CD4-positive, alpha-beta memory T cell (primary cell): ENCODE measurements around the gene FGF1. TPM values are rescaled to one million over a fixed set of nuclear protein-coding genes. Genes with fewer than 3 reads are reported as not detected.
A peak's percentile ranks its signal among the peaks of the same experiment; 100 is the strongest.

ENCODE experiments used
- CTCF ChIA-PET: fragments of 350-600 bp; sonication (Branson Sonifier 250); formaldehyde crosslinking; loops from one replicate; lab custom pipeline; 2021; ENCODE audit warnings: inconsistent platforms; ENCODE audit not compliant: partially characterized antibody; lab: Charles Lee
- POLR2A ChIA-PET: fragments of 350-600 bp; sonication (Branson Sonifier 250); formaldehyde crosslinking; loops from one replicate; lab custom pipeline; 2021; ENCODE audit not compliant: partially characterized antibody; lab: Charles Lee
- DNase-seq, 5 donors: peaks; one replicate each; pipeline versions ENCODE4 v3.0.0 to v3.0.0-alpha.2; 2020 to 2022; ENCODE audit warnings: mixed read lengths in 1 of 5
- H3K27ac ChIP-seq: one replicate; pipeline ENCODE4 v1.7.0; 2013; ENCODE audit warnings: low read depth, low read length
- H3K27me3 ChIP-seq: 2 replicates; pipeline ENCODE4 v1.7.0; 2013; ENCODE audit warnings: mild to moderate bottlenecking, low read length, moderate library complexity; ENCODE audit not compliant: insufficient read depth
- H3K36me3 ChIP-seq: 2 replicates; pipeline ENCODE4 v1.7.0; 2013; ENCODE audit warnings: mild to moderate bottlenecking, low read length, moderate library complexity; ENCODE audit not compliant: insufficient read depth
- H3K4me1 ChIP-seq: 2 replicates; pipeline ENCODE4 v1.7.0; 2013; ENCODE audit warnings: mild to moderate bottlenecking, low read length, moderate library complexity; ENCODE audit not compliant: insufficient read depth
- H3K4me3 ChIP-seq, 2 donors: one replicate each; pipeline ENCODE4 v1.7.0; 2013; ENCODE audit warnings: low read length in 2 of 2, mild to moderate bottlenecking in 1 of 2
- H3K9me3 ChIP-seq, 2 donors: one replicate each; pipeline ENCODE4 v1.7.0; 2013; ENCODE audit warnings: low read length in 2 of 2, control low read depth in 1 of 2; ENCODE audit not compliant: control insufficient read depth in 1 of 2
- H3K27ac Mint-ChIP-seq, 7 donors: one replicate each; pipeline ENCODE4 v1.8.0; 2020 to 2021; ENCODE audit warnings: mixed read lengths in 7 of 7, mild to moderate bottlenecking in 6 of 7, inconsistent platforms in 3 of 7, moderate library complexity in 3 of 7
- H3K27me3 Mint-ChIP-seq, 2 donors: one replicate each; pipeline ENCODE4 v1.8.0; 2020 to 2021; ENCODE audit warnings: mixed read lengths in 2 of 2
- H3K36me3 Mint-ChIP-seq, 2 donors: one replicate each; pipeline ENCODE4 v1.8.0; 2020 to 2021; ENCODE audit warnings: mixed read lengths in 2 of 2, inconsistent platforms in 1 of 2, mild to moderate bottlenecking in 1 of 2
- H3K4me1 Mint-ChIP-seq, 4 donors: one replicate each; pipeline ENCODE4 v1.8.0; 2020 to 2021; ENCODE audit warnings: mixed read lengths in 4 of 4, mild to moderate bottlenecking in 1 of 4
- H3K4me3 Mint-ChIP-seq, 8 donors: one replicate each; pipeline ENCODE4 v1.8.0; 2020 to 2021; ENCODE audit warnings: mixed read lengths in 8 of 8, mild to moderate bottlenecking in 7 of 8, moderate library complexity in 6 of 8, inconsistent platforms in 3 of 8
- H3K9me3 Mint-ChIP-seq, 8 donors: one replicate each; pipeline ENCODE4 v1.8.0; 2020 to 2021; ENCODE audit warnings: mixed read lengths in 8 of 8, mild to moderate bottlenecking in 5 of 8, inconsistent platforms in 3 of 8, moderate library complexity in 1 of 8
- intact Hi-C: fragments of 100-400 bp; cut with micrococcal nuclease; formaldehyde crosslinking; loops from one replicate; pipeline ENCODE4 v1.15.1; 2023
- polyA plus RNA-seq, 2 donors: library from polyadenylated mRNA; unstranded; fragments of 300-500 nt; fragmentation: Illumina TruSeq; gene quantifications; one replicate each; pipeline ENCODE4 v1.2.3, GENCODE V29; 2021
- total RNA-seq, 2 experiments: library from RNA; stranded (reverse); gene quantifications; one replicate each; pipeline ENCODE4 v1.2.3, GENCODE V29; 2021

Gene FGF1
- total RNA-seq (not detected), polyA plus RNA-seq (not detected)

GRCh38 chr5:142685418-142686209 lies at the start of gene FGF1:
FGF1 (minus strand) TSS chr5:142686090; CDS start chr5:142614127, 71,963 bp downstream.
- H3K9me3 ChIP-seq: no peaks in the 10 kb centered on the region
- no peak for DNase-seq
- no peak within 1 kb of the TSS for H3K27ac ChIP-seq
- H3K27ac Mint-ChIP-seq: no peak within 1 kb of the TSS
- H3K4me1 ChIP-seq: no peaks in the 10 kb centered on the region
- no peaks in the 10 kb centered on the region for H3K4me1 Mint-ChIP-seq
- no peaks in the 10 kb centered on the region for H3K9me3 Mint-ChIP-seq
- ChIA-PET POLR2A (no interaction called here), CTCF (interaction anchor here (0.7 to 1.7 kb wide), 6 partner anchors 8 to 1510 kb away, joined by 3 to 5 read pairs (median 4); no protein-coding TSS in a partner anchor)
- H3K36me3 ChIP-seq: no peaks in the 10 kb centered on the region
- intact Hi-C loops: no loop called here
- no peaks in the 10 kb centered on the region for H3K27me3 ChIP-seq
- H3K4me3 Mint-ChIP-seq: no peak within 1 kb of the TSS
- H3K27me3 Mint-ChIP-seq: peaks cover 4 to 5% of the 10 kb centered on the region in 2 donors
- no peak within 1 kb of the TSS for H3K4me3 ChIP-seq
- H3K36me3 Mint-ChIP-seq: no peaks in the 10 kb centered on the region

DNA sequence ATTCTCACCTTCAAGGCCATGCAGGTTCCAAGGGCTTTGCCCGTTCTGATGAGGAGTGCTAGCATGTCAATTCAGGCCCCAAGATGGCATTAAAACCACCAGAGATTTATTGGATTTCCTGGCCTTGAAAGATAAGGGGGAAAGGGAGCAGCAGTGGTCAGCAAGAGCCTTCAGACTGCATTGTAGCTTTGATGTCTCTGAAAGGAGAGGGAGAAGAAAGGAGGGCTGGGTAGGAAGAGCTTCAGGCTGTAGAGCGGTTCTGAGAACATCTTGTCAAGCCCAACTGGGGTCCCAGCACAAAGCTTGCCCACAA lies 41.8 kb upstream of the FGF1 start:
- intact Hi-C loops: no loop called here
- Histone ChIP-seq H3K27ac (no peak overlapping the region), H3K4me1 (no peaks in the 10 kb centered on the region), H3K27me3 (no peaks in the 10 kb centered on the region), H3K9me3 (no peaks in the 10 kb centered on the region), H3K4me3 (no peak overlapping the region), H3K36me3 (no peaks in the 10 kb centered on the region)
- Mint-ChIP-seq H3K9me3 (peaks cover 0 to 4% (median 0%) of the 10 kb centered on the region in 8 donors), H3K27me3 (peaks cover 0 to 1% of the 10 kb centered on the region in 2 donors), H3K4me1 (peaks cover 0 to 5% (median 3%) of the 10 kb centered on the region in 4 donors), H3K4me3 (no peak overlapping the region), H3K36me3 (no peaks in the 10 kb centered on the region), H3K27ac (no peak overlapping the region)
- no peak for DNase-seq
- CTCF ChIA-PET: interaction anchor here (1.8 kb wide), 1 partner anchor 15 kb away, joined by 12 read pairs; no protein-coding TSS in a partner anchor
- POLR2A ChIA-PET: no interaction called here

DNA sequence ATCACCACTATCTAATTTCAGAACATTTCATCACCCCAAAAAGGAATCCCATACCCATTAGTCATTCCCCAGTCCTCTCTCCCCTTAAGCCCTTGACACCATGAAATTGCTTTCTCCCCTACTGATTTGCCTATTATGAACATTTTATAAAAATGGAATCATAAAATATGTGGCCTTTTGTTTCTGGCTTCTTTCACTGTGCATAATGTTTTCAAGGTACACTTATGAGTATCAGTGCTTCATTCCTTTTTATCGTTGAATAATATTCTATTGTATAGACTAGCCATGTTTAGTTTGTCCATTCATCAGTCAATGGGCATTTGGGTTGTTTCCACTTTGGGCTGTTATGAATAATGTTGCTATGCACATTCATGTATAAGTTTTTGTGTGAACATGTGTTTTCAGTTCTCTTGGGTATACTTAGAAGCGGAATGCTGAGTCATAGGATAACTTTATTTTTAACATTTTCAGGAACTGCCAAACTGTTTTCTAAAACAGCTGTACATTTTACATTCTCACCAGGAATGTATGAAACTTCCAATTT lies 40.4 kb upstream of the FGF1 start:
- Histone ChIP-seq H3K27me3 (no peaks in the 10 kb centered on the region), H3K36me3 (no peaks in the 10 kb centered on the region), H3K9me3 (no peaks in the 10 kb centered on the region), H3K4me3 (no peak overlapping the region), H3K4me1 (no peaks in the 10 kb centered on the region), H3K27ac (no peak overlapping the region)
- CTCF ChIA-PET: no interaction called here
- peaks cover 0 to 3% of the 10 kb centered on the region in 2 donors for H3K27me3 Mint-ChIP-seq
- H3K9me3 Mint-ChIP-seq: peaks cover 0 to 4% (median 0%) of the 10 kb centered on the region in 8 donors
- intact Hi-C loops: no loop called here
- H3K27ac Mint-ChIP-seq: peak overlapping the region in 1 of 7 donors; percentile 20
- H3K4me1 Mint-ChIP-seq: peaks cover 0 to 3% (median 0%) of the 10 kb centered on the region in 4 donors
- no peak overlapping the region for H3K4me3 Mint-ChIP-seq
- H3K36me3 Mint-ChIP-seq: no peaks in the 10 kb centered on the region
- POLR2A ChIA-PET: no interaction called here
- no peak for DNase-seq

DNA sequence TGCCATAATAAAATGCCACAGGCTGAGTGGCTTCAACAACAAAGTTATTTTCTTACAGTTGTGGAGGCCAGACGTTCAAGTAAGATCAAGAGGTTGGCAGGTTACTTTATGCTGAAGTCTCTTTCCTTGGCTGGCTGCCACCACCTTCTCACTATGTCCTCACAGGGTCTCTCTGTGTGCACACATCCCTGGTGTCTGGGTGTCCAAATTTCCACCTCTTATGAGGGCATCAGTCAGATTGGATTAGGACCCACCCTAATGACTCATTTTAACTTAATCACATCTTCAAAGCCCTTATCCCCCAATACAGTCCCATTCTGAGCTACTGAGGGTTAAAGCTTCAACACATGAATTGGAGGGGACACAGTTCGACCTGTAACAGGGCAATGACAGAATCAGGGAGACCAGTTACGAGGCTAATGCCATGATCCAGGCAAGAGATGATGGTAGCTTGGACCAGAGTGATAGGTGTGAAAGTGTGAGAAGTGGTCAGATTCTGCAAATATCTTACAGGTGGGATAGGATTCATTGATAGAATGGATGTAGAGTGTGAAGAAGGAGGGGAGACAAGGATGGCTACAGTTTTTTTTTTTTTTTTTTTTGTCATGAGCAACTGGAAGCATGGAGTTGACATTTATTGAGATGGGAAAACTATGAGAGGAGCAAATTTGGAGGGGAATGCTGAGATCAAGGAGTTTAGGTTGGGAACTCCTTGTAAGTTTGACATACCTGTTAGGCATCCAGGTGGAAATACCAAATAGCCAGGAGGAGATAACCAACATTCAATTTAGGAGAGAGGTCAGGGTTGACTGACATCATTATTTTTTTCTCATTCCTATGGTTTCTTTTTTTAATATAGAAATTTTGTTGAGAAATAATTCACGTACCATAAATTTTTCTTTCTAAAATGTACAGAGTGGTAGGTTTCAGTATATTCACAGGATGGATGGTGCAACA lies 39.6 kb upstream of the FGF1 start:
- Mint-ChIP-seq H3K4me3 (no peak overlapping the region), H3K27ac (no peak overlapping the region), H3K36me3 (no peaks in the 10 kb centered on the region), H3K27me3 (peaks cover 0 to 3% of the 10 kb centered on the region in 2 donors), H3K4me1 (peaks cover 0 to 3% (median 0%) of the 10 kb centered on the region in 4 donors), H3K9me3 (peaks cover 0 to 4% (median 0%) of the 10 kb centered on the region in 8 donors)
- no peak for DNase-seq
- POLR2A ChIA-PET: no interaction called here
- H3K27ac ChIP-seq: no peak overlapping the region
- no peaks in the 10 kb centered on the region for H3K27me3 ChIP-seq
- CTCF ChIA-PET: interaction anchor here (1.5 to 4.8 kb wide), 3 partner anchors 13 to 163 kb away, joined by 3 to 42 read pairs (median 4); no protein-coding TSS in a partner anchor
- intact Hi-C loops: no loop called here
- no peaks in the 10 kb centered on the region for H3K4me1 ChIP-seq
- no peak overlapping the region for H3K4me3 ChIP-seq
- no peaks in the 10 kb centered on the region for H3K36me3 ChIP-seq
- no peaks in the 10 kb centered on the region for H3K9me3 ChIP-seq

DNA sequence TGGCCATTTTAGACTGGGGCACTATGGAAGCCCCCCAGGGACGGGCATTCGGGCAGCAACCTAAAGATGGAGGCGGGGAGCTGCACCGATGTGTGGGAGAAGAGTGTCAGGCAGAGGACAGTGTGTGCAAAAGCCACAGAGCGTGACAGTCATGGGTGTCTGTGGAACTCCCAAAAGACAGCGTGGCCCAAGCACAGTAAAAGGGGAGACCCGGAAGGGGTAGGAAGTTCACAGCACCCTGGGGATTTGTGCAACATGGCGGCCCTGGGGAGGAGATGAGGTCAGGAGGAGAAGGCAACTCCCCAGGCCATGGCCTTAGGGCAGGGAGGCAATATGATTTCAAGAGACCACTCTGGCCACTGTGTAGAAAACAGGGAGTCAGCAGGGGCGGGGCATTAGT lies 38.9 kb upstream of the FGF1 start:
- CTCF ChIA-PET: interaction anchor here (1.5 to 4.8 kb wide), 3 partner anchors 12 to 164 kb away, joined by 3 to 42 read pairs (median 4); no protein-coding TSS in a partner anchor
- H3K36me3 ChIP-seq: no peaks in the 10 kb centered on the region

GRCh38 chr5:142722896-142723295 lies 37.0 kb upstream of the FGF1 start:
- Histone ChIP-seq H3K9me3 (no peaks in the 10 kb centered on the region), H3K36me3 (no peaks in the 10 kb centered on the region), H3K4me1 (no peaks in the 10 kb centered on the region), H3K4me3 (no peak overlapping the region), H3K27ac (no peak overlapping the region), H3K27me3 (no peaks in the 10 kb centered on the region)
- ChIA-PET CTCF (interaction anchor here (1.4 to 12.4 kb wide), 5 partner anchors 8 to 160 kb away, joined by 3 to 252 read pairs (median 4); no protein-coding TSS in a partner anchor), POLR2A (no interaction called here)
- Mint-ChIP-seq H3K4me3 (no peak overlapping the region), H3K27ac (no peak overlapping the region), H3K9me3 (no peaks in the 10 kb centered on the region), H3K27me3 (peaks cover 6 to 10% of the 10 kb centered on the region in 2 donors), H3K4me1 (no peaks in the 10 kb centered on the region), H3K36me3 (no peaks in the 10 kb centered on the region)
- DNase-seq: no peak
- intact Hi-C loops: no loop called here

More for the DNA sequence above, 38.9 kb upstream of the FGF1 start:
- no peaks in the 10 kb centered on the region for H3K36me3 Mint-ChIP-seq
- POLR2A ChIA-PET: interaction anchor here (1.4 kb wide), 1 partner anchor 8 kb away, joined by 4 read pairs; no protein-coding TSS in a partner anchor
- intact Hi-C loops: no loop called here
- H3K4me3 Mint-ChIP-seq: no peak overlapping the region
- Histone ChIP-seq H3K27ac (no peak overlapping the region), H3K4me3 (no peak overlapping the region), H3K4me1 (no peaks in the 10 kb centered on the region), H3K27me3 (no peaks in the 10 kb centered on the region), H3K9me3 (no peaks in the 10 kb centered on the region)
- peak overlapping the region in 1 of 7 donors; percentile 83 for H3K27ac Mint-ChIP-seq
- DNase-seq: no peak
- peaks cover 0 to 4% of the 10 kb centered on the region in 2 donors for H3K27me3 Mint-ChIP-seq
- H3K9me3 Mint-ChIP-seq: no peaks in the 10 kb centered on the region
- no peaks in the 10 kb centered on the region for H3K4me1 Mint-ChIP-seq
